ENCODE data around the gene SMIM35.
"Not testable (repeated sequence)": the region's sequence is repeated elsewhere in the genome, so short reads cannot be mapped to it uniquely, and the experiment has no call there.

SMIM35 gene

GRCh38 chr11:118080296-118080695 is 6.5 kb downstream of the SMIM35 start:
- no peak for DNase-seq (ENCODE audit: low read depth)

DNA sequence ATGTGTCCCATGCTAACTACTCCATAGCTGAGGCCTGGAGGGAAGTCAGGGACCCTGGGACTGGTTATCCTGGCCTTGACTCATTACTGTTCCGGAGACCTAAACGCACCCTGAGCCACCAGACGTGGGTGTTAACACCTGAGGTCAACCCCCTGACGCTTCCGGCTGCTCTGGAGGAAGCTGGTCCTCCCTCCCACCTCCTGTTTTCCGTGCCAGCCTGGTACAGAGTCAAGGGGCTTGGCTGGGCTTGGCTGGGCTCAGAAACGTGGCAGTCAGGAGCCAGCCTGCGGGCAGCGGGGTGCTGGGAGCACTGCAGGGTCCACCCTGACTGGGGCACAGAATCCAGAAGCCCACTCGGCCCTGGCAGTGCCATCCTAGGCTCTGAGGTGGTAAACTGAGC is 7.3 kb downstream of the SMIM35 start:
- DNase-seq (ENCODE audit: low read depth): no peak

DNA sequence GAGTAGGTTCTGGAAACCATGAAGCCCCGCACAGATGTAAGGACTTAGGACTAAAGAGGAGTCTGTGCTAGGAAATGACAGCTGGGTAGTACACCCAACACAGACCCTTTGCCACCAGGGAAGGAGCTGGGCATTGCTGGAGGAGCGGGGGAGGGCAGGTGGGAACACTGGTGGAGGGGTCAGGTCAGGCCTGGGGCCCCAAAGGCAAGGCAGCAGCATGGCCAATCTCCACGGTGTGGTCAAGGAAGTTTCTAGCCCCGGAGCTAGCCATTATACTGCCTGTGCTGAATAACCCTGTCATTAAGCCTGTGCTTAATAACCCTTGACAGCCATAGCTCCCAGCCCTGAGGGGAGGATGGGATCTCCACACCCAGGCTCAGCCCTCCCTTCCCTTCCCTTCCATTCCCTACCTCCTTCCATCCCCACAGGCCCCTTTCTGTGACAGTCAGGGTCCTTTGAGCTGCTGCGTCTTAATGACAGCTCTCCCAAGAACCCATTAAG is 7.8 kb downstream of the SMIM35 start:
- no peak for DNase-seq (ENCODE audit: low read depth)

DNA sequence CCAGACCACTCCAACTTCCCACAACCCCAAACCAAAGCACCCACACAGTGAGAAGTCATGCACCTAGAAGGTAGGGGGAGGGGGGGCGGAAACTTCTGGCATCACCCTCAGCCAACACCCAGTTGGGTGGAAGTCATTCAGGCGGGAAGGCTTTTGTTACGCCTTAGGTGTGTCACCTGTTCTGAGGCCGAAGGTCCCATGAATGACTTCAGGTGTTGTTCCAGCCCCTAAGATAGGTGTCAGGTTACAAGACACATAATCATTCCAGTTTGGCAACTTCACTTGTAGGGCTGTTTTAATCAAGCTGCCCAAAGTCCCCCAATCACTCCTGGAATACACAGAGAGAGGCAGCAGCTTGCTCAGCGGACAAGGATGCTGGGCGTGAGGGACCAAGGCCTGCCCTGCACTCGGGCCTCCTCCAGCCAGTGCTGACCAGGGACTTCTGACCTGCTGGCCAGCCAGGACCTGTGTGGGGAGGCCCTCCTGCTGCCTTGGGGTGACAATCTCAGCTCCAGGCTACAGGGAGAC is 9.9 kb downstream of the SMIM35 start, which contains the start of gene TMPRSS4:
Gene TMPRSS4, plus strand, starts transcription at position 325 of the 528 bp plus-strand sequence. CDS start 225 bp downstream, outside the sequence.
- no peak for DNase-seq (ENCODE audit: low read depth)

DNA sequence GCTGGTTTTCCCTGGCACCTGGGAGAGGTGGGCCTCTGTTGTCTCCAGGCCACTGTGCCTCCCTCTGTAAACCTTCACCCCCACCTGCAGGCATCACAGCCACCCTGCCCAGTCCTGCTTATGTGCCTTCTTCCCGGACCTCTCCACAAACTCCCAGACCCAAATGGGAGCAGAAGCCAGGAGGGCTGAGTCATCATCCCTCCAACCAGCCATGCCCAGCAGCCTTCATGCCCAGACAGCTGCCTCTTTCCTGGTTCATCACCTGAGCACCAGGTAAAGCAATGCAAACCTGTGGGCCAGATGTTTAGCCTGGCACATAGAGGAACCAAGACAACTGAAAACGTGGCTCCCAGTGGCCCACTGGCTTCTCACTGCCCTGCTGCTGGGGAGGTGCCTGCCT is 12.0 kb downstream of the SMIM35 start:
- DNase-seq (ENCODE audit: low read depth): no peak

DNA sequence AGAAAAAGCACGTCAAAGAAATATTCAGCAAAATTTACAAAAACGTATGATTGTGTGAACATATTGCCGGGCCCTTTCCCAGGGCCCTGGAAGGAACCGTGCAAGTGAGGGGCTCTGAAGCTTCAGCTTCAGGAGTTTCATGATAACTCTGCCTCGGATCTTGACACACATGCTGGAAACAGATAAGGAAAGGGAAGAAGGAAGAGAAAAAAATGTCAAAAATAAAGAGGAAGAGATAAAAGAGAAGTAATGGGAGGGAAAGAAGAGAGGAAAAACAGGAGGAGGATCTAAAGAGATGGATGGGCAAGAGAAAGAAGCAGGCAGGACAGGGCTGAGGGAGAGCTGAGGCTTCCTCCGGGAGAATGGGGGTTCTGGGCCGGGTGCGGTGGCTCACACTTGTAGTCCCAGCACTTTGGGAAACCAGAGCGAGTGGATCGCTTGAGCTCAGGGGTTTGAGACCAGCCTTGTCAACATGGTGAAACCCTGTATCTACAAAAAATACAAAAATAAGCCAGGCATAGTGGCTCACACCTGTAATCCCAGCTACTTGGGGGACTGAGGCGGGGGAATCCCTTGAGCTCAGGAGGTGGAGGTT is 12.6 kb downstream of the SMIM35 start:
- DNase-seq (ENCODE audit: low read depth): no peak

DNA sequence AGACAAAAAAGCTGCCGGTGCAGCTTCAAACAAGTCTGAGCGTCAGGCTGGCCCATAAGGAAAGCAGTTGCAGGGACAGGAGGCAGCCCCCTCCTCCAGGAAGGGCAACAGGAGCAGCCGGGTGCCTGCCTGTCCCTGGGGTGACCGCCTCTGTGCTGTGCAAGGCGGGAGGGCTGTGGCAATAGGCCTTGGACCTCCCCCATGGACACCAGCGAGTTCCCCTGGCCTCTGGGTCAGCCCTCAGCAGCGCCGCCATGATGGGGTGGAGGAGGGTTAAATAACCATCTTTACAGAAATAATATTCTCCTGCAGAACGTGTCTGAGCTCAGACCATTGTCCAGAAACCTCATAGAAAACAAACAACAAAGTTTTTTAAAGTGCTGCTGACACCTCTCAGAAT is 13.2 kb downstream of the SMIM35 start:
- no peak for DNase-seq (ENCODE audit: low read depth)

GRCh38 chr11:118071416-118072030 is 15.2 kb downstream of the SMIM35 start:
- no peak for DNase-seq (ENCODE audit: low read depth)

DNA sequence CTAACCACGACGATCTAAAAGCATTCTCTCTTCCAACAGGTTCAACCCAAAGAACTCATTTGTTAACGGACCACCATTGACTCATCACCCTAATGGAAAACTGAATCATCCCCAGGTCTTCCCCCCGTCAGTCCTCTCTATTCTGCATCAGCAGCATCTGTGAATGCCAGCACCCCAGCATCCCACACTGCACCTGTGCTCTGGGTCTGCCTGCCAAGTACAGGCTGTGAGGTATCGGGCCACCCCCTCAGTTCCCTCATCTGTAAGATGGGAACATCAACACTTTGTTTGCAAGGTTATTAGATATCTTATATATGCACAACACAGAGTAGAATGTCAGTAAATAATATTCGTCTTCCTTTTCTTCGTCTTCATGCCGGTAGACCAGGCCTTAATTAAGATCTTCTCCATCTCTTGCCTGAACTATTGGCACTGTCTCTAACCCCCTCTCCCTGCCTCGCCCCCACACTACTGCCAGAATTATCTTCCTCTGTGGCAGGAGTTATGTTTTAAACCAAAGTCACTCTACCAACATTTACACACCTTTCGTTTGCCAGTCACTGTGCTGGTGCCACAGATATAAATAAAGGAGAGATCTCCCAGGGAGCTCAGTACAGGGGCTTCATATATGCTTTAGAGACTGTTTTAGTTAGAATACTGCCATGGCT is 17.7 kb downstream of the SMIM35 start:
- no peak for DNase-seq (ENCODE audit: low read depth)

GRCh38 chr11:118068206-118068944 is 18.4 kb downstream of the SMIM35 start:
- no peak for DNase-seq (ENCODE audit: low read depth)

DNA sequence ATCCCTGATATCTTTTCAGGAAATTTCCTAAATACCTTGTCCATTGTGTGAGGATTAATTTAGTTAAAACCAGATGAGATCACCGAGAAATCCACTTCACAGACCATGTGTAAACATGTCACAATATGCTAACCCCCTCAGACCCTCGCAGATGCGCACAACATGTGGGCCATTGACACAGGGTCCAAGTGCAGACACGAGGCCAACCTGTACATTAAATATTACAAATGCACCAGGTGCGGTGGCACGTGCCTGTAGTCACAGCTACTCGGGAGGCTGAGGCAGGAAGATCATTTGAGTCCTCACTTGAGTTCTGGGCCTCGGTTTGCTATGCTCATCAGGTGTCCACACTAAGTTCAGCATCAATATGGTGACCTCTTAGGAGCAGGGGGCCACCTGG is 19.8 kb downstream of the SMIM35 start:
- DNase-seq (ENCODE audit: low read depth): no peak

GRCh38 chr11:118065384-118065783 is 21.4 kb downstream of the SMIM35 start:
- DNase-seq (ENCODE audit: low read depth): no peak

- no peak for DNase-seq (ENCODE audit: low read depth)
Observed at GRCh38 chr11:118064956-118065355, 21.8 kb downstream of the SMIM35 start.

DNA sequence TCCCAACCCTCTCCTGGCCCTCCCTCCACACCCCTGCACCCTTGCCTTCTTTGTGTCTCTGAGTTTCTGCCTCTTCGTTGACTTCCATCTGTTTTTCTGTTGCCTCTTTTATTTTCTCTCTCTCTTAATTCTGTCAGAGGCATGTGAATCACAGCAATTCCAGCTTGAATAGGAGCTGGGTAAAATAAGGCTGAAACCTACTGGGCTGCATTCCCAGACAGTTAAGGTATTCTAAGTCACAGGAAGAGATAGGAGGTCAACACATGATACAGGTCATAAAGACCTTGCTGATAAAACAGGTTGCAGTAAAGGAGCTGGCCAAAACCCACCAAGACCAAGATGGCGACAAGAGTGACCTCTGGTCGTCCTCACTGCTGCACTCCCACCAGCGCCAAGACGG is 24.1 kb downstream of the SMIM35 start:
- not testable (repeated sequence) for DNase-seq (ENCODE audit: low read depth)

DNA sequence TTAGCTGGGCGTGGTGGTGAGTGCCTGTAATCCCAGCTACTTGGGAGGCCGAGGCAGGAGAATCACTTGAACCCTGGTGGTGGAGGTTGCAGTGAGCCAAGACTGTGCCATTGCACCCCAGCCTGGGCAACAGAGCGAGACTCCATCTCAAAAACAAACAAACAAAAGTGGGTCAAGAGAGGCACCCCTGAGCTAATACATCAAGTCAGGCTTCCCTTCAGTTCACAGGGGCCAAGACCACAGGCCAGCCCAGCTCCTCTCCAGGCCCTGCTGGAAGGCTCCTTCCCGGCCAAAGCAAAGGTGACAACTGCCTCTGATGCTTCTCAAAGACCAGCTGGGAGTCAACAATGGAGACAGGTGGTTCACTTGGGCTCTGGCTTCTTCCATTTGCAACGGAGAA is 24.6 kb downstream of the SMIM35 start:
- not testable (repeated sequence) for DNase-seq (ENCODE audit: low read depth)

- DNase-seq (ENCODE audit: low read depth): no peak
Observed at GRCh38 chr11:118061586-118062125, 25.1 kb downstream of the SMIM35 start.

GRCh38 chr11:118060869-118061268 is 25.9 kb downstream of the SMIM35 start:
- DNase-seq (ENCODE audit: low read depth): no peak

- no peak for DNase-seq (ENCODE audit: low read depth)
Observed at GRCh38 chr11:118060081-118060661, 26.6 kb downstream of the SMIM35 start.

GRCh38 chr11:118059246-118059940 is 27.4 kb downstream of the SMIM35 start:
- DNase-seq (ENCODE audit: low read depth): no peak

- no peak for DNase-seq (ENCODE audit: low read depth)
Observed at GRCh38 chr11:118058311-118059245, 28.2 kb downstream of the SMIM35 start.
